GM21360 (cell line): Measurements from ENCODE around the gene NRSN2.
"Not testable (repeated sequence)": the region's sequence is repeated elsewhere in the genome, so short reads cannot be mapped to it uniquely, and the experiment has no call there.

Experiments used
- ATAC-seq: cut with Tn5 transposase; IDR thresholded peaks from one replicate; pipeline ENCODE4 v1.9.1; 2021; ENCODE audit warnings: mild to moderate bottlenecking, moderate library complexity; ENCODE audit not compliant: unreplicated experiment

The NRSN2 gene

GRCh38 chr20:325045-325888, 21.6 kb upstream of the NRSN2 start, which contains the start of gene SOX12:
TSS of gene SOX12 (plus strand) at chr20:325552. CDS start at chr20:325925, 373 bp downstream.
- peak; percentile 68 for ATAC-seq

GRCh38 chr20:325889-326644, 20.8 kb upstream of the NRSN2 start:
- ATAC-seq: no peak

GRCh38 chr20:326645-327185, 20.2 kb upstream of the NRSN2 start:
- no peak for ATAC-seq

GRCh38 chr20:327186-328026, 19.5 kb upstream of the NRSN2 start:
- ATAC-seq: peak; percentile 19

GRCh38 chr20:328027-328974, 18.6 kb upstream of the NRSN2 start:
- no peak for ATAC-seq

GRCh38 chr20:328975-329695, 17.8 kb upstream of the NRSN2 start:
- no peak for ATAC-seq

GRCh38 chr20:329851-330232, 17.1 kb upstream of the NRSN2 start:
- no peak for ATAC-seq

- ATAC-seq: no peak
Observed at GRCh38 chr20:330233-331149, 16.4 kb upstream of the NRSN2 start.

- ATAC-seq: no peak
Observed at GRCh38 chr20:334578-334977, 12.3 kb upstream of the NRSN2 start.

- not testable (repeated sequence) for ATAC-seq
Observed at GRCh38 chr20:336040-336439, 10.9 kb upstream of the NRSN2 start.

GRCh38 chr20:341682-342081, 5.2 kb upstream of the NRSN2 start:
- ATAC-seq: no peak

- ATAC-seq: no peak
Observed at GRCh38 chr20:343107-343506, 3.8 kb upstream of the NRSN2 start.

GRCh38 chr20:346033-346639, 775 bp upstream of the NRSN2 start:
- ATAC-seq: no peak

GRCh38 chr20:347317-347639, 367 bp downstream of the NRSN2 start:
- peak; percentile 4 for ATAC-seq

GRCh38 chr20:347640-348484, 951 bp downstream of the NRSN2 start:
- ATAC-seq: peak; percentile 65

GRCh38 chr20:348972-349841, 2.3 kb downstream of the NRSN2 start:
- no peak for ATAC-seq
